ENCODE data around the gene MFAP4. TPM values are rescaled to one million over a fixed set of nuclear protein-coding genes. Genes with fewer than 3 reads are reported as not detected.

MFAP4 gene
- total RNA-seq, 1 donor from 2014 or later = 85.8 TPM

DNA sequence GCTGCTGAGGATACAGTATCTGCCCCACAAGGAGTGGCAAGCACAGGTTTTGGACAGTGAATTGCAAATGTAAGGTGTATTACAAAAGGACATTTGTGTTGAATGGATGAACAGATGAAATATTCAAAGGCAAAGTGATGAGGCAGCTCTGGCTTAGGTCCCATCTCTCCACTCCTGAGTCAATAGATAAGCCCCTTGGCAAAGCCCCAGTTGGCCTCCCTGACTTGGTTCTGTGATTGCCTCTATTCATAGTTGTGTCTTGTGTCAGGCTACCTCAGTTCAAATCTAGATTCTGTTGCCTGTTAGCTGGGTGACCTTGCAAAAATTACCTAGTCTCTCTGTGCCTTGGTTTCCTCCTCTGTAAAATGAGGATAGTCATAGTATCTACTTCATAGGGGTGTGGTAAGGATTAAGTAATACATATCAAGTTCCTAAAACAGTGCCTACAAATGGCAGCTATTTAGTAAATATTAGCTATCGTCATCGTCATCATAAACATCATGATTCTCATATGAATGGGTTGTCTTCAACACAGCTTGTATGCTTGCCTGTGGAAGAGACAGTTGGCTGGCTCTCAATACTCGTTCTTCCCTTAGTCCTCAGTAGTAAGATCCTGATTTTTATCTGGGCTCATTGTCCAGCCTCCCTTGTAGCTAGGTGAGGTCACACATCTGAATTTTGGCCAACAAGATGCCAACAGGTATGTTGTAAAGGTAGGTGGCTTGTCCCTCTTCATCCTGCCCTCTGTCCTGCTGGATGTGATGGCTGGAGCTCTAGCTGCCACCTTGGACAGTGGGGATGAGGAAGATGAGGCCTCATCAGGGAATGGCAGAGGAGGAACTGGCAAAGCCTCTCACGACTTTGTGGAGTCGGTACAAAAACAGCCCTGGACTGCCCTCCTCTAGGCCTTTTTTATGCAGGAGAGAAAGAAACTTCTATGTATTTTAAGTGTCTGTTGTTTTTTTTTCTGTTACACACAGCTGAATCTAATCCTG lies 2.1 kb upstream of the MFAP4 start:
- no peaks in the 10 kb centered on the region for H3K9me3 Mint-ChIP-seq (ENCODE audit: unreplicated experiment)
- no peak for DNase-seq (ENCODE audit: extremely low spot score, unreplicated experiment)
- H3K4me3 Mint-ChIP-seq (ENCODE audit: unreplicated experiment) = no peak overlapping the region
- TF ChIP-seq, protein P1, sequence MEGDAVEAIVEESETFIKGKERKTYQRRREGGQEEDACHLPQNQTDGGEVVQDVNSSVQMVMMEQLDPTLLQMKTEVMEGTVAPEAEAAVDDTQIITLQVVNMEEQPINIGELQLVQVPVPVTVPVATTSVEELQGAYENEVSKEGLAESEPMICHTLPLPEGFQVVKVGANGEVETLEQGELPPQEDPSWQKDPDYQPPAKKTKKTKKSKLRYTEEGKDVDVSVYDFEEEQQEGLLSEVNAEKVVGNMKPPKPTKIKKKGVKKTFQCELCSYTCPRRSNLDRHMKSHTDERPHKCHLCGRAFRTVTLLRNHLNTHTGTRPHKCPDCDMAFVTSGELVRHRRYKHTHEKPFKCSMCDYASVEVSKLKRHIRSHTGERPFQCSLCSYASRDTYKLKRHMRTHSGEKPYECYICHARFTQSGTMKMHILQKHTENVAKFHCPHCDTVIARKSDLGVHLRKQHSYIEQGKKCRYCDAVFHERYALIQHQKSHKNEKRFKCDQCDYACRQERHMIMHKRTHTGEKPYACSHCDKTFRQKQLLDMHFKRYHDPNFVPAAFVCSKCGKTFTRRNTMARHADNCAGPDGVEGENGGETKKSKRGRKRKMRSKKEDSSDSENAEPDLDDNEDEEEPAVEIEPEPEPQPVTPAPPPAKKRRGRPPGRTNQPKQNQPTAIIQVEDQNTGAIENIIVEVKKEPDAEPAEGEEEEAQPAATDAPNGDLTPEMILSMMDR (IDR thresholded peaks at IDR 0.05) = no peak
- H3K27ac Mint-ChIP-seq (ENCODE audit: unreplicated experiment) = peak overlapping the region; percentile 93
- H3K27me3 Mint-ChIP-seq (ENCODE audit: unreplicated experiment) = peaks cover 4% of the 10 kb centered on the region
- H3K4me1 Mint-ChIP-seq (ENCODE audit: unreplicated experiment) = peaks cover 56% of the 10 kb centered on the region
- peaks cover 12% of the 10 kb centered on the region for H3K36me3 Mint-ChIP-seq (ENCODE audit: unreplicated experiment)

DNA sequence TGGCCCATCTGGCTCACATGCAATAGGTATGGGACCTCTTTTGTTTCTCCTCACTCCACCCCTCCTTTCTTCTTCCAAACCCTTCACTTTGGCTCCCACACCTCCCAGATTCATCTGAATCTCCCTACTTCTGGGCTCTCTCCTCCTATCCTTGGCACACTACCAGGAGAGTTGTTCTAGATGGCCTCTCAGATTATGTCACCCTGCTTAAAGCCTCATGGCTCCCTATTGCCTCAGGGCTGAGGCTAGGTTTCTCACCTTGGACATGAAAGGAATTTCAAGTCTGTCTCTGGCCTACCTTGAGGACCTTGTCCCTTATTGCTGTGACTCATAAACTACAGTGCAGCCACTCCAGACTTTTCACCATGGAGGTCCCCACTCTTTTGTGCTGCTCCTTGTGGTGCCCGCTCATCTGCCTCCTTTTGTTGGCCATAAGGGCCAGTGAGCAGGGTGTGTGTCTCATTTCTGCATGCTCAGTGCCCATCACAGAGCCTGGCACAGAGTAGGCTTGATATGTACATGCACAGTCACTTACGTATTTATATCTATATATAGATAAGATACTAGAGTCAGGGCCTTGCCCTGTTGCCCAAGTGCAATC lies 1.0 kb upstream of the MFAP4 start:
- TF ChIP-seq, protein P1 (IDR thresholded peaks at IDR 0.05) = no peak
- Mint-ChIP-seq H3K4me3 (ENCODE audit: unreplicated experiment) (peak overlapping the region; percentile 19), H3K27ac (ENCODE audit: unreplicated experiment) (peak overlapping the region; percentile 93), H3K36me3 (ENCODE audit: unreplicated experiment) (peaks cover 16% of the 10 kb centered on the region), H3K9me3 (ENCODE audit: unreplicated experiment) (no peaks in the 10 kb centered on the region), H3K4me1 (ENCODE audit: unreplicated experiment) (peaks cover 64% of the 10 kb centered on the region), H3K27me3 (ENCODE audit: unreplicated experiment) (peaks cover 4% of the 10 kb centered on the region)
- no peak for DNase-seq (ENCODE audit: extremely low spot score, unreplicated experiment)

GRCh38 chr17:19386051-19386929 lies 700 bp downstream of the MFAP4 start:
- Mint-ChIP-seq H3K27ac (ENCODE audit: unreplicated experiment) (peak overlapping the region; percentile 76), H3K4me1 (ENCODE audit: unreplicated experiment) (peaks cover 61% of the 10 kb centered on the region), H3K4me3 (ENCODE audit: unreplicated experiment) (peak overlapping the region; percentile 69), H3K36me3 (ENCODE audit: unreplicated experiment) (peaks cover 19% of the 10 kb centered on the region), H3K9me3 (ENCODE audit: unreplicated experiment) (no peaks in the 10 kb centered on the region), H3K27me3 (ENCODE audit: unreplicated experiment) (no peaks in the 10 kb centered on the region)
- TF ChIP-seq, protein P1 (IDR thresholded peaks at IDR 0.05) = no peak
- DNase-seq (ENCODE audit: extremely low spot score, unreplicated experiment) = no peak

DNA sequence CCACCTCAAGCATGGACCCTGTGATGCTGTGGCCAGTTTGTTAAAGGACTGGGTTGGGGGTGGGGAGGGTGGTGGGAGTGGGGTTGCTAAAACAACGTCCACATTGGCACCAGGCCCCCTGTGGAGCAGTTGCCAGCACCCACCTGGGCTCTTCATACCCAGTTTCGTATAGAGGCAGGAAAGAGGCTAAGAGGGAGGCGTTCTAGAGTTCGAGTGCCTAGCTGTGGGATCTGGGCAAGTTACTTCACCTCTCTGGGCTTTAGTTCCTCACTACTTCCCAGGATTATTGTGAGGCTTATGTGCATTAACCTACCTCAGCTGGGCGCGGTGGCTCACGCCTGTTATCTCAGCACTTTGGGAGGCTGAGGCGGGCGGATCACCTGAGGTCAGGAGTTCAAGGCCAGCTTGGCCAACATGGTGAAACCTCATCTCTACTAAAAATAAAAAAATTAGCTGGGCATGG lies 1.4 kb downstream of the MFAP4 start:
- Mint-ChIP-seq H3K9me3 (ENCODE audit: unreplicated experiment) (no peaks in the 10 kb centered on the region), H3K4me3 (ENCODE audit: unreplicated experiment) (no peak overlapping the region), H3K4me1 (ENCODE audit: unreplicated experiment) (peaks cover 61% of the 10 kb centered on the region), H3K27ac (ENCODE audit: unreplicated experiment) (peak overlapping the region; percentile 56), H3K36me3 (ENCODE audit: unreplicated experiment) (peaks cover 25% of the 10 kb centered on the region), H3K27me3 (ENCODE audit: unreplicated experiment) (no peaks in the 10 kb centered on the region)
- TF ChIP-seq, protein P1 (IDR thresholded peaks at IDR 0.05) = no peak
- no peak for DNase-seq (ENCODE audit: extremely low spot score, unreplicated experiment)
